Measurements from ENCODE around the gene CCL27.

CCL27 gene

DNA sequence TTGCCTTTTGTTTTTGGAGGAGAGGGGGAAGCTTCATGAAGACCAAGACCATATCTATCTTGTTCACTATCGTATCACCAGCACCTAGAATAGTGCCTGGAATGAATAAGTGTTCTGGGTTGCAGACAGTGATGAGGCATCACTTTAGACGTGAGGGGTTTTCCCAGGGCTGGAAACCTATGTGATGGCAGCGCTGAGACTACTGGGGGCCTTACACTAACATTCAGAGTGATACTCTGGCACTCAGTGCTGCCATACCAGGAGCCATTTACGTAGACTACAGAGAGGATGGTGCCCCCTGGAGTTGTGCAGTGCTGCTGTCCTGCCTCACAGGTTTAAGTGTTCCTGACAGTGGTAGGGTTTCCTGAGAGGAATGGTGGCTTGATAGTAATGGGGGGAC, 21.7 kb upstream of the CCL27 start:
- DNase-seq = peak; percentile 65

DNA sequence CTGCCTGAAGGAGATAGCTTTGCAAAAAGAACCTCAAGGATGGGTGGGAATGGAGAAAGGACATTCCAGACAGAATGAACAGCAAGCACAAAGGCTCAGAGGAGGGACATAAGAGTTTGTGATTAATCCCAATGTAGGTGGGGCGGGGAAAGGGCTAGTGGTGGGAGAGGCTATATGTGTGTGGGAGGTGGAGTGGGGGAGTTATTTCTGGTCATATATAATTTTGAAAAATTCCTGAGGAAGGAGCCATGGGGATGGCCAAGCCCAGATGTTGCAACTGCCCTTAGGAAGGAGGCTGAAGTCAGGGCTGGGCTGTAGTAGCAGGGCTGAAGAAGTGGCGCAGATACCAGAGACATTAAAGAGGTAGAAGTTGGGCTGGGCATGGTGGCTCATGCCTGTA, 13.4 kb upstream of the CCL27 start:
- no peak for DNase-seq

DNA sequence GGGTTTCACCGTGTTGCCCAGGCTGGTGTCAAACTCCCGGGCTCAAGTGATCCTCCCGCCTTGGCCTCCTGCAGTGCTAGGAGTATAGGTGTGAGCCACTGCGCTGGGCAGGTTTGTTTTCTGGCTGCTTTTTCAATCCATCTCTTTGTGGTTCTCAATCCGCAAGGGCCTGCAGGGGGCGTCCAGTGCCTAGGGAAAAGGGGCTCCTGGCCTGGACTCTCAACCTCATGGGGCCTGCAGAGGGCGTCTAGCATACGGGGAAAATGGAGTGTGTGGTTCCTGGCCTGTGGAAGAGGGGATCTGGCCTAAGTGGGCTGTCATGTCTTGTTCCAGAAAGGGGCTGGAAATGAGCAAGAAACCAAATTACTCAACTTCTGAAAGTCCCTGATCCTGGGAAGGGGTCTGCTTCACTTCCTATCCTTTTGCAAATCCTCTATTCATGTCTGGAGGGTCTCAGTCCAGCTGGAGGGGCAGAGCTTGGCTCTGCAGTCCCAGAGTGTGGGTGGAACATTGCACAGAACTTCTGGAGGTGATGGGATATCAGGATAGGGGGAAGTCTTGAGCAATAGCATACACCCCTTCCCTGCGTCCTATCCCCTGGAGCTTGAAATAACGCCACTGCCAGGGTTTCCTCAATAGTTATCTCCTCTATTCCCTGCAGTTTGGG, 12.7 kb upstream of the CCL27 start:
- DNase-seq = peak; percentile 85

DNA sequence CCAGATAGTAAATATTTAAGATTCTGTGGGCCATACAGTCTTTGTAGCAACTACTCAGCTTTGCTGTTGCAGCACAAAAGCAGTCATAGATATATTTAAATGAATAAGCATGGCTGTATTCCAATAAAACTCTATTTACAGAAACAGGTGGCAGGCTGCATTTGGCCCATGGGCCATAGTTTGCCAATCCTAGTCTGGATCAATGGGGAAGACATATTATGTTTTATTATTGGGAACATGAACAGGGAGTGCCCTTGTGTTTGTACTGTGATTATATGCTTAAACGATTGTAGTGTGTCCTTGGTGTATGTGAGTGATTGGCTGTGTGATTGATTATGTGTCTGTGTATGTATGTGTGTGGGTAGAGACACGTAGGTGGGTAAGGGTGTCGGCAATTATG, 12.0 kb upstream of the CCL27 start:
- no peak for DNase-seq

DNA sequence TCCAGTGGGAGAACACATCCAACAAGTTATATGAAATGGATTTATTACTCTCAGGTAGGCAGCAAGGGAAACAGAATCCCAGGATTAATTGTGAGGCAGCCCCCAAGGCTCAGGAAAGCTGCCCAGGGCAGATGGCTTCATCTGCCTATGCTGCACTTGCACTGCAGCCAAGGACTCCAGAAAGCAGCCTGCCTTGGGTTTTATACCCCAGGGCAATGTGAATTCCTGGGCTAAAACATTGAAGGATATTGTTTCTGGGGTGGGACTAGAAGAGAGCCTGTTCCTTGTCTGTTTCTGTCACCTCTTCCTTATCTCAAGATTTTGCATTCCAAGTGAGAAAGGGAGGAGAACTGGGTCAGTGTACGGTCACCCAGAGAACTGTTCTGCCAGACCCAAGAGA, 8.8 kb upstream of the CCL27 start:
- DNase-seq = no peak

DNA sequence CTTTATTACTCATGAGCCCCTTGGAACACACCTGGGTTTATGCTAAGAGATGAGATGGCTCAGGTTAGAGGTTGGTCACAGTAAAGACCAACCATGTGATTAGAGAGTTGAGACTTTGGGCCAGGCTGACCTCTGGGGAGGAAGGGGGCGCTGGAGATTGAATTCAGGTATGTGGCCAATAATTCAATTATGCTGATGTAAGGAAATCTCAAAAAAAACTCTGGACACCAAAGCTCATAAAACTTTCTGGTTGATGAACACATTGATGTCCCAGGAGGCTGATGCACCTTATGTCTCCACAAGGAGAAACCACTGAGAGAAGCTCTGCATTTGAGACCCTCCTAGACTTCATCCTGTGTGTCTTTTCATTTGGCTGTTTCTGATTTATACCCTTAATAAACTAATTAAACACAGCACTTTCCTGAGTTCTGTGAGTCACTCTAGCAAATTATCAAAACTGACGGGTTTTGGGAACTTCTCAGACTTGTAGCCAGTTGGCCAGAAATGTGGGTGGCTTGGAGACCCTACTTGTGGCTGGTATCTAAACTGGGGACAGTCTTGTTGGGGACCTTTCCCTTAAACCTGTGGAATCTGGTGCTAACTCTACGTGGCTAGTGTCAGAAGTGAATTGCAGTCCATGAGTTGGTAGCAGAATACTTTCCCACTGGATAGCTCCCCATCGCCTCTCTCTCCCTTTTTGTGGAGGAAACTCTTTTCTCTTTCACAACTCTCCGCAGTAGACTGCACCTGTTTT, 7.5 kb upstream of the CCL27 start:
- DNase-seq = no peak

DNA sequence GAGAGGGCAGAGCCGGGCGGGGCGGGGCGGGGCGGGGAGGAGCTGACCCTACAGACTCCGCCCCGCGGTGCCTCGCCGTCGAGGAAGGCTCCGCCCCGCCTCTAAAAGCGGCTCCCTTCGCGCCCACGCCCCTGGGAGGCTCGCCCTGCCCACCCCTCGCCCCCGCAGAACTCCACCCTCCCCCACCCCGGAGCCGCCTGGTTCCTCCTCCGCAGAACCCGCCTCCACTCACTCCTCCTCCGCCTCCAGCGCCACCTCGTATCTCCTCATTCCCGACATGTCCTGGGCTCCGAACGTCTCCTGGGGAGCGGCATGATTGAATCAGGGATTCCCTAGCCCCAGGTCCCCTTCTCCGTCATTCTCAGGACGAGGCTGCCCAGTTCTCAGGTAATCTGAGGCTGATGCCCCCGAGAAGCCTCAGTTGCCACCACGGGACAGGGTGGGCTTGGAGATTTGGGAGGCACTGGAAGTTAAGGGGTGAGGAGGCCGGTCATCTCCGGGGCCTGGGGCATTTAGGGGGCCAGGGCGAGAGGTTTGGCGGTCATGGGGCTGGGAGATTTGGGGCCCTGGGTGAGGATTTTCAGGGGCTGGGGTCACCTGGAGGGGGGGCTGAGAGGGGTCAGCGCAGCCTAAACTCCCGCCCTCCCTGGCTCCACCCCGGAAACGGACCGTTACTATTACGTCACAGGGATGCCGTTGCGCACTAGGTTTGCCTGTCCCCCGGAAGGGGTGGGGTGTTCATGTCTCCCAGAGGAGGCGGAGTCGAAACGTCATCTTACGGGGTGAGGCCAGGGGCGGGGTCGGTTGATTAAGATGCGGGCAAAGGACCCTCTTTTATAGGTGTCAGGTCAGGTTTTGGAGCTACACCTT, 3.2 kb upstream of the CCL27 start:
- DNase-seq = peak; percentile 95

DNA sequence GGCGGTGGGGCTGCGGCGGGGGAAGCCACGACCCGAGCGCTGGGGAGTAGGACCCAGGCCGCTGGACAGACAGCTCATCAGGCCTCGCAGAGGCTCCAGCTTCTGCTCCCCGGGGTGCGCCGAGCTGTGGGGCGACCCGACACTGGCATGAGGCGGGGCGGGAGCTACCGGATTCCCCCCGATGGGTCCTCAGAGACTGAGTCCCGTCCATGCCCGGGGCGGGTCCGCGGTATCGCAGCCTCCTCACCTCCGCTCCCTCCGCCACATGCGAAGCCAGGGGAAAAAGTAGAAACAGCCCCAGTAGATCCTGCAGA, 2.6 kb upstream of the CCL27 start:
- DNase-seq = no peak

DNA sequence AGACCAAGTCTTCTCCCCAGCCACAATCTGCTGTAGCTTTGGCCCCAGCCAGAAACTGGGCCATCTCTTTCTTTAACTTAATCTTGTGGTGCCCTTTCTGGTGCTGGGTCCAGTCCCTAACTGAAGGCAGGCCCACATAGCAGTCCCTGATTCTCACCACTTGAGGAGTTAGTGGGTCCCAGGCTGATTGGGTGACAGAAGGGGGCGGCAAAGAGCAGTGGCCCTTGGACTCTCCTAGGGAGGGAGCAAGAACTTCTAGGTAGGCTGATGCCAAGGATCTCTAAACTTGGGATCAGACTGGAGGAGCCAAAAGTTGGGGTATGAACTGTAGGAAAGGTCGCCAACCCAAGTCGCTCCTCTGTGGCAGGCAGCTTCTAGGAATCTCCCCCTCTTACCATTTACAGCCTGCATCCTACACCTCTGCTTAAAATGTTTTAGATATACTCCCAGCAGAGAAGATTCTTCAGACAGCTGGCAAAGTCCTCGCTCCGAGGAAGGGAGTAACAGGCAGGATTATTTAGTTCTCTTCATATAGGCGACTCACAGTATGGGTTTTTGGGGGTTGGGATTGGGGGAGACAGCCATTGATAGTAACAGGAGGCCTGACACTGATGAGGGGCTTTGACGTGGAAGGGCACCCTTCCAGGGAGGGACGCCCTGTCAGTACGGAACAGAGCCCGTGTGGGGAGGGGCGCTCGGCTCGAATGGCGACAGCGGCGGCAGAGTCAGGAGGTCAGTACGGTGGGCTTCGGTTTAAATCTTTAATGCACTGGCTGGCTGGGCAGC, 2.0 kb upstream of the CCL27 start:
- peak; percentile 91 for DNase-seq

DNA sequence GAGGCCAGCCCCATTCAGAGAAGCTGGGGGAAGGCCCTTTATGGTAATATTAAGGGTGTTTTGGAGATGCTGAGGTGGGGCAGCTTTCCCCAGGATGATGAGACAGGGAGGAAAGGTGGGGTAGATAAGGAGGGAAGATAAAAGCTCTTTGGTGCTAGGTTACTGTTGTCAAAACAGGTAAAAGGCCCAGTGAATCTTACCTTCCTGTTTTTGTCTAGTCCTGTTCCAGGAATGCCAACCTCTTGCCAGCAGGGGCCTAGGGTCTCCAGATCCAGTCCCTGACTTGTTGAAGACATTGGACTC, 797 bp upstream of the CCL27 start:
- peak; percentile 71 for DNase-seq

DNA sequence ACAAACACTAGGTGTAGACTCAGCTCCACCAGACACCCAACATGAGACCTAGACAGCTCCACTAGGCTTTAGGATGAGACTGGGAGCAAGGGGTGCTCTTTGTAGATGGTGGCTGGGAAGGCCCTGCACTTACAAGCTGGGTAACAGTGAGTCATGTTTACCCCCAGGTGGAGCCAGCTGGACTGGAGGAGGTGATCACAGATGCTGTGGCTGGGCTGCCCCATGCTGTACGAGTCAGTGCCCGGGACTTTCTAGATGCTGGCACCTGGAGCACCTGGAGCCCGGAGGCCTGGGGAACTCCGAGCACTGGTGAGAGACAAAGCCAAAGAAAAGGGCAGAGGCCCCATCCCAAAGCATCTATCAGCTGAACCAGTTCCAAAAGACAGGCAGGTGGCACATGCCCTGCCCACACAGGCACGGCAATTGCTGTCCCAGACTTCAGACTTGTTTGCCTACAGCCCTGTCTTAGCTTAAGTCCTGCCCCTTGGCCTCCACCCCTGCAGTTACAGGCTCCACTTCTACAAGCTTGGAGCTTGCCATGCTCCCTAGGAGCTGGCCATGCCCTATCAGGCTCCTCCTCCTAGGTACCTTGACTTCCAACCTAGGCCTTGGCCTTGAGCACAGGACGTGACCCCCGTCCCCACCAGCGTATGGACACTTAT, 2.7 kb downstream of the CCL27 start:
- no peak for DNase-seq

DNA sequence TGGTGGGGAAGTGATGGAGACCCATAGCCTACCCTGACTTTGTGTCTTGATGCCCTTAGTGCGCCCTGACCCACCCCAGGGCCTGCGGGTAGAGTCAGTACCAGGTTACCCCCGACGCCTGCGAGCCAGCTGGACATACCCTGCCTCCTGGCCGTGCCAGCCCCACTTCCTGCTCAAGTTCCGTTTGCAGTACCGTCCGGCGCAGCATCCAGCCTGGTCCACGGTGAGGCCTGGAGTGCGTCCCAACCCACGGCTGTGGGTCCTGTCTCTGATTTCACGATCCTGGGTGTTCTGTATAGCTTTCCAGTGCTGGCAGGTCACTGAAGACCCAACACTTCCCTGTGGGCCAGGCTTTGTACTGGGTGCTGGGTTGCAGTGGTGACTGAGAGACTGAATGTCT, 4.0 kb downstream of the CCL27 start:
- DNase-seq = no peak

DNA sequence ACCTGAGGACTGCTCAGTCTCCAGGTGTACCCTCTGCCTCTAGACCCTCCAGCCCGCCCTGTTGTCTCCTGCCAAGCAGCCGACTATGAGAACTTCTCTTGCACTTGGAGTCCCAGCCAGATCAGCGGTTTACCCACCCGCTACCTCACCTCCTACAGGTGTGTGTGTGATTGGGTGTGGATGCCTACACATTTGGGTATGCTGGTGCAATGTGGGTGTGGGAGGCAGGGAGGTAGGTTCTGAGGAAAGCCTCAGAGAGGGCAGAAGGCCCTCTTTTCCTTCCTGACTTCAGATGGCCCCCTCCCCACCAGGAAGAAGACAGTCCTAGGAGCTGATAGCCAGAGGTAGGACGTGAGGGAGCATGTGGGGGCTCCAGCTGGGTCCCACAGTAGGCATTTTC, 5.5 kb downstream of the CCL27 start:
- DNase-seq = no peak

DNA sequence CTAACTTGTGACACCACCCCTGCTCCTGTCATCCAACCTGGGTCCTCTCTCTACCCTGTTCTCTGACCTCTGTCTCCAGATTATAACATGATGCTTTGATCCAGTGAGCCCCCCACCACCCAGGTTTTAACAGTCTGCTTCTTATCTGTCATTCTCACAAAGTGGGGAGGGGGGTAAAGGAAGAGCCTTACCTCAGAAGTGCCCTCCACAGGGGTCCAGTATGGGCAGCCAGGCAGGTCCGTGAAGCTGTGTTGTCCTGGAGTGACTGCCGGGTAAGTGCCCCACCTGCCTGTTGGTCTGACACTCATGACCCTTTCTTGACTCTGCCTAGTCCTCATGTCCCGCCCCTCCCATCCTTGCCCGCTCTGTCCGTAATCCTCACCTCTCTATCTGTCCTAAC, 7.1 kb downstream of the CCL27 start:
- no peak for DNase-seq

DNA sequence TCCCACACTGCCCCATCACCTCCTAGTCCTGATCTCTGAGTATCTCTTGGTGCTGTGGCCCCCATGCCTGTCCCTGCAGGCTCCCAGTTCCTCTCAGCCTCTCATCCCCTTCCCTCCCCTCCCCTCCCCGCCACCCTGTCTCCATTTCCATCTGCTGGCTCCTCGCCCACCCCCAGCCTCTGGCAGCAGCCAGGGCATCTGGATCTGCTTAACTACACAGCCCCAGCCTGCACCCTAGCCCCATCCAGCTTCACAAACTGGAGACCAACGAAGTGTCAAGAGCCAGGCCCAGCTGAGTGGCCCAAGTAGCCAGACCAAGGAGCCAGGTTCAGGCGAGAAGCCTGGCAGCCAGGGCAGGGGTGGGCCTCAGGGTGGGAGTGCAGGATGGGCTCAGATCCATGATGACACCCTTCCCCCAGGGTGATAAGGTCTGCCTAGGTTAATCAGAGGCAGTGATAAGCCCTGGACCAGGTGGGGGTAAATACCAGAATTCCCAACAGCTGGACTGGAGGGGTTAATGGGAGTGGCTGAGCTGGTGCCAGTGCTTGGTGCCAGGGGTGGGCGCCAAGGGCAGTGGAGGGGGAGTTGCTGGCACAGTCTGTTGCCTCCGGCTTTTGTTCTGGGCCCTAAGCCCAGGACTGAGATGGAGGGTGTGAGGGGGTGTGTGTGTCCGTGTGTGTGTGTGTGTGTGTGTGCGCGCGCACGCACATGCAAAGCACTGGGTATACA, 8.0 kb downstream of the CCL27 start:
- DNase-seq = no peak

DNA sequence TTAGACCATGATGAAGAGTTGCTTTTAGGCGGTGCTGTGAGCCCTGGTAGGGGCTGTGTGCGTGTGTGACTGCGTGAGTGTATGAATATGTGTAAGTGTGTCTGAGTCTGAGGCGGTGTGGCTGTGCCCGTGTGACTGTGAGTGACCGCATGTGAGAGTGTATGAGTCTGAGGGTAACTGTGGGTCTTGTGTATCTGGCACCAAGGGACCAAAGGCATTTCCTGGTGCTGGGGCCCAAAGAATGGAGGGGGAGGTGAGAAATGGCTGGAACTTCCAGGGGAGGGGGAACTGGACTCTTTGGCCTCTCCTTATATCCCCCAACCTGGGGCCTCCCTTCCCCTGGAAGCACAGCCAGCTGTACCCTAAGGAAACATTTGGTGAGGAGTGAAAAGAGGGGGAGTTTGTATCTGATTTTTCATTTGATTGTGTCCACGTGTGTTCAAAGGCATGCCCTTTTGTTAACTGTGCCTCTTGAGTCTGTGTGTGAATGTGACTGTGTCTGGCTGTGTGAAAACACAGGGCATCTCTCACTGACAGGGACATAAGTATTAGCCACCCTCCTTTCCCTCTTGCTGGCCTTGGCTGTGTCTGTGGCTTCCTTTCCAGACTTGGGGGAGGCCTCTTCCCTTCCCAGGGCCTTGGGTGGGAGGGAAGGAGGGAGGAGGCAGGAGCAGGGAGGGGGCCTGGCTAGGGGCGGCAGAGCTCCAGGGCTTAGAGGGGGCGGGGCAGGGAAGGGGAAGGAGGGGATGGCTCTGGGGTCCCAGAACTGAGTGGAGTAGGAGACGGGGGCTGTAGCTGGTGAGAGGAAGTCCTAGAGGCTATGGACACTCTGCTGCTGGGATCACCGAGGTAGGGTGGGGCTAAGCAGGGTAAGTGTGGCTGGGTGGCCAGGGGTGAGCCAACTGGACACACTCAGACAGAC, 9.0 kb downstream of the CCL27 start:
- DNase-seq = no peak

DNA sequence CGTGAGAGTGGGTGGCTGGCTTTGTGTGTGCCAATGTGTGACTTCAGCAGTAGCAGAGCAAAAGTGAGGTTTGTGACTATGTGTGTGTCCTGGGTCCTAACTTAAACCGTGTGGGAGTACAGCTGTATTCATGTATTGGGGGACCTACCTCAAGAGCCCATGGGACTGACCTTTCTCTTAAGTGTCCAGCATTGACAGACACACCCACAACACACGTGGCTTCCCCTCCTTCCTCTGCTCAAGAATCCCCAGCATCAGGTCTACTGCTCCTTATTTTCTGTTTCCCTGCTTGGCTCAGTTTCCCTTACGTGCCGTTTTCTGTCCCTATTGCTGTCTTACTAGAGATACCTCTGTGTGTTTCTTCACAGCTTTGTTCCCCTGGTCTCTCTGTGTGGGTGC, 9.9 kb downstream of the CCL27 start:
- DNase-seq = no peak

DNA sequence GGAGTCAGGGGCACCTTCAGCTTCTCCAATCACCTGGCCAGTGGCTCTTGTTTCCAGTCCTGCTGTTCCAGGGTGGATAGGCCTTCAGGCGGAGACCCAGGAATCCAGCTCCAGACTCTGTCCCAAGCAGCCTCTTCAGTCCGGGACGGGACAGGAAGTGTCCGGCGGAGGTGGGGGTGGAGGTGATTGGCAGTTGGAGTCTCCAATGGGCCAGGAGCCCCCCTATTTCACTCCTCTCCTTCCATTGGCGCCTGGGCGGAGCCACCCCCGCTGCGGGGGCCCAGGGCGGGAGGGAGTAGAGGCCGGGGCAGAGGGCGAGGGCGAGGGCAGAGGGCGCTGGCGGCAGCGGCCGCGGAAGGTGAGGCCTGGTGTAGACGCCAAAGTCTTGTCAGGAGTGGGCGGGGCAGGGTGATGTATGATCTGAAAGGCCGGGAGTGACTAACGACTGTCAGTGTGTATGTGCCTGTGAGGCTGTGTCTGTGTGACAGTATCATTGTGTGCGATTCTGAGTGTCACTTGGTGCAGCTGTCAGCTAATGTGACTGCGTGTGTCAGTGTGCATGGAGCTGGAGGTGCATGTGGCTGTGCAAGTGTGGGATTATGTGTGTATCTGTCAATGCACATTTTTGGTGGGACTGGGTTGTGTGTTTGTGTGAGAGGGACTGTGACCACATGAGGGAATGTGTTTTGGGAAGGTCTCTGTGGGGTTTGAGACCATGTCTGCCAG, 10.4 kb downstream of the CCL27 start, which contains the start of gene IL11RA:
TSS of gene IL11RA (plus strand) at position 310 of the 726 bp plus-strand sequence. CDS start 3,033 bp downstream, outside the sequence.
- peak; percentile 82 for DNase-seq

DNA sequence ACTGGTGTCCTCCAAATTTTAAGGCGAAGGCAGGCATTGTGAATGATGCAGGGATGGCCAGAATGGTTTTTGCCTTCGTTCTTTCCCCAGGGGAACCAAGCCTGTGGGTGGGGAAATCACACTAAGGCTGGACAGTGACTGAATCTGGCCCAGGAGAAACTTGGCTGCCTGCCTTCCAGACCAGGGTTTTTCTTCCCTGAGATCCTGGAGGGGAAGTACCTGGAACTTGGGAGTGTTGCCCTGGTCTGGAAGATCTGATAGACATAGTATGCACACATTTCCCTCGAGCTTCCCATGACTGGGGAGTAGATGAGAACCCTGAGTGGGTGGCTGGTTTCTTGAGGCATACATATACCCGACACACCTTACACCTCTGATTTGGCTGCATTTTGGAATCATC, 11.1 kb downstream of the CCL27 start:
- no peak for DNase-seq

DNA sequence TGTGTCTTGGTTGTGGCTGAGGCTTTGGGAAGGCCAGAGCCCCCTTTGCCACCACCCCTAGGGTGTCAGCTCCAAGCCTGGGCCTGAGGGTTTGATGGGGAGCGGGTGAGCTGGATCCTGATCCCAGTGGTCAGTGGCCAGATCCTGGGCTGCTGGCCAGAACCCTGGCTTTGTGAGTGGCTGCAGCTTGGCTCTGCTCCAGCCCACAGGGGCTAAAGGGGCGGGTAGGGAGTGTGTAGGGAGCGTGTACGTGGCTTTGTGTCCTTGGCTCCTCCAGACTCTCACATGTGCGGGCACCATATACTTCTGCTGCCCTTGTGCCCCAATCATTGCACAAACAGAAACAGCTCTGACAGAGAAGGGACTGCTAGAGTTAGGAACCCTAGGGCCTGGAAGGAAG, 11.6 kb downstream of the CCL27 start:
- DNase-seq = no peak

Measured in activated effector memory CD4-positive, alpha-beta T cell treated with anti-CD3 and anti-CD28 coated beads, Interleukin-2, amount 50 U/mL, for 16 hours (primary cell).